Stomach smooth muscle (tissue), 2 donors: Measurements from ENCODE around the gene AKNA.
"Not testable (repeated sequence)": the region's sequence is repeated elsewhere in the genome, so short reads cannot be mapped to it uniquely, and the experiment has no call there.

Experiments used
- H3K27ac ChIP-seq: one replicate; pipeline ENCODE4 v1.7.0; 2013; ENCODE audit warnings: mild to moderate bottlenecking, low read length, inconsistent platforms
- H3K27me3 ChIP-seq, 2 donors: one replicate each; pipeline ENCODE4 v1.7.0; 2013; ENCODE audit warnings: low read length in 2 of 2; ENCODE audit not compliant: insufficient read depth in 2 of 2, control insufficient read depth in 1 of 2
- H3K36me3 ChIP-seq, 2 donors: one replicate each; pipeline ENCODE4 v1.7.0; 2013; ENCODE audit warnings: low read length in 2 of 2; ENCODE audit not compliant: control insufficient read depth in 2 of 2, insufficient read depth in 2 of 2
- H3K4me1 ChIP-seq: one replicate; pipeline ENCODE4 v1.7.0; 2013; ENCODE audit warnings: low read length; ENCODE audit not compliant: control insufficient read depth, insufficient read depth
- H3K4me3 ChIP-seq, 2 donors: one replicate each; pipeline ENCODE4 v1.7.0; 2013; ENCODE audit warnings: low read length in 2 of 2
- H3K9ac ChIP-seq, 2 donors: one replicate each; pipeline ENCODE4 v1.7.0; 2013; ENCODE audit warnings: low read length in 2 of 2, mild to moderate bottlenecking in 1 of 2
- H3K9me3 ChIP-seq, 2 donors: one replicate each; pipeline ENCODE4 v1.7.0; 2013; ENCODE audit warnings: low read length in 2 of 2; ENCODE audit not compliant: control insufficient read depth in 2 of 2
- donor health status: healthy.
- donor health status: Pancreatic carcinoma.

Gene AKNA

GRCh38 chr9:114335745-114336144 is 52.0 kb downstream of the AKNA start:
- Histone ChIP-seq H3K9me3 (no peaks in the 10 kb centered on the region), H3K27ac (no peak overlapping the region), H3K4me1 (no peaks in the 10 kb centered on the region), H3K27me3 (no peaks in the 10 kb centered on the region), H3K36me3 (peaks cover 29% of the 10 kb centered on the region in 2 donors), H3K9ac (no peak overlapping the region), H3K4me3 (no peak overlapping the region)

GRCh38 chr9:114334490-114334889 is 53.3 kb downstream of the AKNA start:
- Histone ChIP-seq H3K9me3 (no peaks in the 10 kb centered on the region), H3K4me3 (no peak overlapping the region), H3K27me3 (no peaks in the 10 kb centered on the region), H3K36me3 (peaks cover 17 to 21% of the 10 kb centered on the region in 2 donors), H3K4me1 (no peaks in the 10 kb centered on the region), H3K9ac (no peak overlapping the region), H3K27ac (no peak overlapping the region)

GRCh38 chr9:114333718-114334117 is 54.1 kb downstream of the AKNA start:
- peaks cover 11 to 19% of the 10 kb centered on the region in 2 donors for H3K36me3 ChIP-seq
- H3K4me3 ChIP-seq, H3K9ac ChIP-seq, H3K9me3 ChIP-seq, H3K4me1 ChIP-seq, H3K27ac ChIP-seq, H3K27me3 ChIP-seq: not testable (repeated sequence)

- H3K4me3 ChIP-seq, H3K9me3 ChIP-seq, H3K36me3 ChIP-seq, H3K4me1 ChIP-seq, H3K9ac ChIP-seq, H3K27ac ChIP-seq, H3K27me3 ChIP-seq: not testable (repeated sequence)
Measured at GRCh38 chr9:114332474-114333040, 55.2 kb downstream of the AKNA start.

- not testable (repeated sequence) for H3K27me3 ChIP-seq, H3K9ac ChIP-seq, H3K27ac ChIP-seq, H3K4me3 ChIP-seq, H3K9me3 ChIP-seq, H3K4me1 ChIP-seq, H3K36me3 ChIP-seq
Measured at GRCh38 chr9:114331229-114332195, 56.3 kb downstream of the AKNA start.

- Histone ChIP-seq H3K27ac (no peak overlapping the region), H3K9ac (no peak overlapping the region), H3K4me1 (no peaks in the 10 kb centered on the region), H3K9me3 (no peaks in the 10 kb centered on the region), H3K4me3 (no peak overlapping the region), H3K36me3 (peaks cover 0 to 2% of the 10 kb centered on the region in 2 donors), H3K27me3 (no peaks in the 10 kb centered on the region)
Measured at GRCh38 chr9:114330636-114331035, 57.1 kb downstream of the AKNA start.

- H3K9ac ChIP-seq, H3K27ac ChIP-seq, H3K27me3 ChIP-seq: not testable (repeated sequence)
Measured at GRCh38 chr9:114329625-114330022, 58.2 kb downstream of the AKNA start, which contains the start of gene ORM2. TSS of gene ORM2 (plus strand) at chr9:114329869. CDS start at chr9:114329905, 36 bp downstream.

GRCh38 chr9:114328937-114329624 is 58.7 kb downstream of the AKNA start:
- not testable (repeated sequence) for H3K9ac ChIP-seq, H3K4me3 ChIP-seq

More at GRCh38 chr9:114329625-114330022, 58.2 kb downstream of the AKNA start, which contains the start of gene ORM2:
- H3K4me1 ChIP-seq, H3K9me3 ChIP-seq, H3K4me3 ChIP-seq, H3K36me3 ChIP-seq: not testable (repeated sequence)

GRCh38 chr9:114328357-114328820 is 59.4 kb downstream of the AKNA start:
- H3K36me3 ChIP-seq, H3K4me3 ChIP-seq, H3K27me3 ChIP-seq, H3K9me3 ChIP-seq, H3K4me1 ChIP-seq, H3K27ac ChIP-seq, H3K9ac ChIP-seq: not testable (repeated sequence)

More at GRCh38 chr9:114328937-114329624, 58.7 kb downstream of the AKNA start:
- H3K27me3 ChIP-seq, H3K27ac ChIP-seq, H3K9me3 ChIP-seq, H3K4me1 ChIP-seq, H3K36me3 ChIP-seq: not testable (repeated sequence)

- H3K27ac ChIP-seq: no peak overlapping the region
- no peak overlapping the region for H3K4me3 ChIP-seq
- H3K36me3 ChIP-seq: no peaks in the 10 kb centered on the region
- no peak overlapping the region for H3K9ac ChIP-seq
- H3K9me3 ChIP-seq: no peaks in the 10 kb centered on the region
- no peaks in the 10 kb centered on the region for H3K4me1 ChIP-seq
- no peaks in the 10 kb centered on the region for H3K27me3 ChIP-seq
Measured at GRCh38 chr9:114327749-114328148, 60.0 kb downstream of the AKNA start.
